Measurements from ENCODE around the gene CRY2. TPM values are rescaled to one million over a fixed set of nuclear protein-coding genes. Genes with fewer than 3 reads are reported as not detected.

Gene CRY2
- total RNA-seq, 1 donor = 19.6 TPM

DNA sequence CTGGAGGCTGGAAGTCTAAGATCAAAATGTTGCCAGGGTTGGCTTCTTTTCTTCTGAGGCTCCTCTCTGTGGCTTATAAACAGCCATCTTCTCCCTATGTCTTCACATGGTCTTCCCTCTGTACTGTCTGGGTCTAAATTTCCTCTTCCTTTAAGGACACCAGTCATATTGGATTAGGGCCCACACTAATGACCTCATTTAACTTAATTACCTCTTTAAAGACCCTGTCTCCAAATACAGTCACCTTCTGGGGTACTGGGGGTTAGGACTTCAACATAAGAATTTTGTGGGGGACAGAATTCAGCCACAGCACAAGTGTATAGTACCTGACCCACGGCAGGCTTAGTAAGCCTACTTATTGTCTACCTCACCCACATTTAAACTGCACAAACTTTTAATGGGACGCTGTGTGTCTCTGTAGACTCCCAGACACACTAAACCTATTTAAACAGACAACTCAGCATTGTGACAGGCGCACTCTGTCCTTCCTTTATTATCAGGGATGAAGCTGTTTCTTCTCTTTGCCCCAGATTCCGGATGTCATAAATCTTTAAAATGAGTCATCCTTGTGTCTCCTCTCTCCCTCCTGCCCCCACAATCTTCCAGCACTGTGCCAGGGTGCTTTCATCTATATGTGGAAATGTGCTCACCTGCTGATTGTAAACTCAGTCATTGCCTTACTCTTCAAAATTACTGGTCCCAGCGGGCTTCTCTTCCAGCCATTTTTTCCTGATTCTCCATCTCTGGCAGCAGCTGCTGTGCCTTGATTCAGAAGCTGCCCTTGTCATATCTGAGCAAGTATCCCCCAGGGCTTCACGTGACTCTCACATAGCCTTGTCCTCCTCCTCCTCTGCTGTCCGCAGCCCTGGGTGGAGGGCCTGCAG is 32.8 kb downstream of the CRY2 start:
- DNase-seq (ENCODE audit: low read depth) = no peak
- TF ChIP-seq, protein P1, sequence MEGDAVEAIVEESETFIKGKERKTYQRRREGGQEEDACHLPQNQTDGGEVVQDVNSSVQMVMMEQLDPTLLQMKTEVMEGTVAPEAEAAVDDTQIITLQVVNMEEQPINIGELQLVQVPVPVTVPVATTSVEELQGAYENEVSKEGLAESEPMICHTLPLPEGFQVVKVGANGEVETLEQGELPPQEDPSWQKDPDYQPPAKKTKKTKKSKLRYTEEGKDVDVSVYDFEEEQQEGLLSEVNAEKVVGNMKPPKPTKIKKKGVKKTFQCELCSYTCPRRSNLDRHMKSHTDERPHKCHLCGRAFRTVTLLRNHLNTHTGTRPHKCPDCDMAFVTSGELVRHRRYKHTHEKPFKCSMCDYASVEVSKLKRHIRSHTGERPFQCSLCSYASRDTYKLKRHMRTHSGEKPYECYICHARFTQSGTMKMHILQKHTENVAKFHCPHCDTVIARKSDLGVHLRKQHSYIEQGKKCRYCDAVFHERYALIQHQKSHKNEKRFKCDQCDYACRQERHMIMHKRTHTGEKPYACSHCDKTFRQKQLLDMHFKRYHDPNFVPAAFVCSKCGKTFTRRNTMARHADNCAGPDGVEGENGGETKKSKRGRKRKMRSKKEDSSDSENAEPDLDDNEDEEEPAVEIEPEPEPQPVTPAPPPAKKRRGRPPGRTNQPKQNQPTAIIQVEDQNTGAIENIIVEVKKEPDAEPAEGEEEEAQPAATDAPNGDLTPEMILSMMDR (IDR thresholded peaks at IDR 0.05; ENCODE audit: insufficient read depth, low read length) = no peak

GRCh38 chr11:45880772-45881570 is 33.7 kb downstream of the CRY2 start:
- DNase-seq (ENCODE audit: low read depth) = no peak
- H3K4me3 ChIP-seq (ENCODE audit: low read depth, low read length) = no peak overlapping the region
- TF ChIP-seq, protein P1 (IDR thresholded peaks at IDR 0.05; ENCODE audit: insufficient read depth, low read length) = no peak

More for the DNA sequence above, 32.8 kb downstream of the CRY2 start:
- H3K4me3 ChIP-seq (ENCODE audit: low read depth, low read length) = no peak overlapping the region

- no peak for DNase-seq (ENCODE audit: low read depth)
- TF ChIP-seq, protein P1 (IDR thresholded peaks at IDR 0.05; ENCODE audit: insufficient read depth, low read length) = no peak
- H3K4me3 ChIP-seq (ENCODE audit: low read depth, low read length) = no peak overlapping the region
Measured at GRCh38 chr11:45881708-45882368, 34.6 kb downstream of the CRY2 start.

DNA sequence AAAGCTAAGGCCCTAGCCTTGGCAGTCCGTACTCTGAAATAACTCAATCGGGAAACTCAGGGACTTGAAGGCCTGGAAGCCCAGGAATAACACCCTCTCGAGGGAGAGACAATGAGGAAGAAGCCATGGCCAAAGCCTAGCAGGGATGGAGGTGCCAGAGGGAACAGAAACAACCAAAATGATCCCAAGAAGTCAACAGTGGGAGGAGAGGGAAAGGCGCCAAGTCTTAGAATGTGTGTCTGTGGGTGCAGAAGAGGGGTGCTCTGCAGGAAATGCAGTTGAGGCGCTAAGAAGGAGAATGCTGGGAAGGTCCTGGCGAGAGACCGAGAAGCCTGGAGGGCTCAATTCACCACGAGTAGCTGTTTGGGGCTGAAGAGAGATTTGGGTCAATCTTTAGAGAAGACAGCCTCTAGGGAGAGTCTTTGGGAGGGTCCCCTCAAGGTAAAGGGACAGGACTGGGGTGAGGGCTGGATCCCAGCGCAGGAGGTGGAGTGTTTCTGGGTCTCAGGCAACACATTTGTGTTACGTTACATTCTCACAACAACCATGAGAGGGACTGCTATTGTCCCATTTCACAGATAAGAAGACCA is 37.4 kb downstream of the CRY2 start:
- no peak overlapping the region for H3K4me3 ChIP-seq (ENCODE audit: low read depth, low read length)
- TF ChIP-seq, protein P1 (IDR thresholded peaks at IDR 0.05; ENCODE audit: insufficient read depth, low read length) = no peak
- no peak for DNase-seq (ENCODE audit: low read depth)

DNA sequence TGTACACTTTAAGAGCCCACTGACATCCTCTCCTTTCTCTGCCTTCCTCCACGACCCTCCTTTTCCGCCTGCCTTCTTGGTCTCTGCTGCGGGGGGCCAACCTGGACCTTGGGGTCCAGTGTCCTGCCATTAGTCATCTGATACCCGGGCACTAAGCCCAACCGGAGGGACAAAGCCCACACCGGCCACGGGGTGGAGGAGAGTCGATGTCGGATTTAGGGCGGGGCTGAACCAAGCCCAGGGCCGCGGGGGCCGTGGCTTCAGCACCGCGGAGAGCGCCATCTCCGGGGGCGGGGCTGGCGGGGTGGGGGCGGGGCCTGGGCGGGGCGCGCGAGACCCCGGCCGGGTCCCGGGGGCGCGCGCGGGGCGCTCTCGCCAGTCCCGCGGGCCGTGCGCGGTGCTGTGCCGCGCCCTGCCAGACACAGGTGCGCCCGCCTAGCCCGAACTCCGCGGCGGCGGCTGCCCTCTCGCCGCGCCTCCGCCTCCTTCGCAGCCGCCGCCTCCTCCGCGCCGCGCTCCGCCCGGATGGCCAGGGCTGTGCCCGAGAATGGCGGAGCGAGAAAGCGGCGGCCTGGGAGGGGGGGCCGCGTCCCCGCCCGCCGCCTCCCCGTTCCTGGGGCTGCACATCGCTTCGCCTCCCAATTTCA is 38.1 kb downstream of the CRY2 start, which contains the start of gene MAPK8IP1:
Gene MAPK8IP1 (plus strand): TSS at position 378 of the 647 bp plus-strand sequence. CDS start 170 bp downstream, at position 548.
- peak; percentile 17 for DNase-seq (ENCODE audit: low read depth)
- peak within 1 kb of the TSS; percentile 51 for H3K4me3 ChIP-seq (ENCODE audit: low read depth, low read length)
- TF ChIP-seq, protein P1 (IDR thresholded peaks at IDR 0.05; ENCODE audit: insufficient read depth, low read length) = no peak

All from fibroblast of the aortic adventitia (primary cell).